Measurements from ENCODE around the gene TLE6. TPM values are rescaled to one million over a fixed set of nuclear protein-coding genes. Genes with fewer than 3 reads are reported as not detected.
A peak's percentile ranks its signal among the peaks of the same experiment; 100 is the strongest.

Gene TLE6
- total and polyA plus RNA-seq, 2 of the 13 experiments (the other 11 are each of a cell fraction or from before 2014, with no cell fraction given), result 0.24 to 5.5 TPM

DNA sequence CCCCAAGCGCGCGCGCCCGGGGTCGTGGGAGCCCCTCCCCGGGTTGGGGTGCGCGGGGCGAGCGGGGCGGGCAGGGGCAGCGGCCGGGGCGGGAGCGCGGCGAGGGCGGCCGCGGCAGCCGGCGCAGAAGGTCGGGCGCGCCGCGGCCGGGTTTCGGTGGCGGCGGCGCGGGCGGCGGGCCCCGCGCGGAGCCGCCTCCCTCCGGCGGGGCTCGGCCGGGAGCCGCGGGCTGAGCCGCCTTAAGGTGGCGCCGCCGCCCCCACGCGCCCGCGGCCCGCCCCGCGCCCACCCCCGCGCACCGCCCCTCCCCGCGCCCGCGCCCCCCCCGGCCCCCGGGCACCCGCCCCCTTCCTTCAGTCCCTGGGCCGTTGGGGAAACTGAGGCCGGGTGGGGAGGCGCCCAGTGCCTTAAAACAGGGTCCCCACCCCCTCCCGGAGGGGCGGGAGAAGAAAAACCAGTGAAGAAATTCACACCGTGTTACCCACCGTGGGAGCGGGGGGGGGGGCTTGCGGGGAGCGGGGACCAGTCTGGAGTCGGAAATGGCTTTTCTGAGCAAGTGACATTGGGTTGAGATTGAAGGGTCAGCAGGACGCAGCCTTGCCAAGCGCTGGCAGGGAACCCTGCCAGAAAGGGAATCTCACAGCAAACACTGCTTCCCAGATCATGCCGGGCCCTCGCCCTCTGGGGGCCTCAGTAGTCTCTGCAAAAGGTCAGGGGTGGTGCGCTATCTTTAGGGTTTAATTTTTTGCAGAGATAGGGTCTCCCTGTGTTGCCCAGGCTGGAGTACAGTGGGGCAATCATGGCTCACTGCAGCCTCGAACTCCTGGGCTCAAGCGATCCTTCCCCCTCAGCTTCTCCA is 51.9 kb downstream of the TLE6 start, which contains the start of gene TLE2:
Gene TLE2, minus strand, starts transcription at position 216 of the 859 bp plus-strand sequence. CDS start 376 bp downstream, outside the sequence.
- 6% methylated on average over 34 of the region's 85 CpGs for WGBS (ENCODE audit: low lambda C conversion rate)
- peak within 1 kb of the TSS; percentile 12 to 61 (median 37); a peak in 3 of 6 replicates for H3K4me3 ChIP-seq (replicated peaks in 1 of 3; ENCODE audit: insufficient read depth in 1 of 3, low read depth in 2 of 3, low read length in 3 of 3)
- H3K79me2 ChIP-seq (ENCODE audit: insufficient read depth, low read length), result no peaks in the 10 kb centered on the region
- FAIRE-seq (no peak), DNase-seq (ENCODE audit: low spot score) (no peak), ATAC-seq (no peak)
- H3K9ac ChIP-seq (ENCODE audit: insufficient read depth, low read depth, low read length), result no peak within 1 kb of the TSS
- ChIA-PET POLR2A (no interaction called here), CTCF (ENCODE audit: low intra/inter-chr PET ratio, low total read pairs) (no interaction called here)
- no peaks in the 10 kb centered on the region for H3K9me3 ChIP-seq (ENCODE audit: low read length)
- no peak within 1 kb of the TSS for H2AFZ ChIP-seq (ENCODE audit: low read length)
- in situ Hi-C loops (cut with HindIII; ENCODE audit: extremely low pct_ligation_motif_present, low pct_unique_long_range_greater_than_20kb), result no loop called here
- H3K4me1 ChIP-seq (ENCODE audit: insufficient read depth, low read length), result peaks cover 60% of the 10 kb centered on the region
- no peaks in the 10 kb centered on the region for H4K20me1 ChIP-seq (ENCODE audit: insufficient read depth, low read length)
- no peak for TF ChIP-seq ZNF670 (CRISPR knock-in tag; IDR thresholded peaks at IDR 0.05; ENCODE audit: borderline replicate concordance)
- peak; percentile 93 for TF ChIP-seq ZNF121 (CRISPR knock-in tag; IDR thresholded peaks at IDR 0.05)
- peak within 1 kb of the TSS; percentile 57 for H3K4me2 ChIP-seq (ENCODE audit: low read depth, low read length)
- intact Hi-C loops (cut with micrococcal nuclease; ENCODE audit: unreplicated experiment), result no loop called here
- H3K27me3 ChIP-seq (ENCODE audit: control insufficient read depth in 1 of 2, insufficient read depth in 2 of 2, low read length in 2 of 2), result peaks cover 7 to 73% of the 10 kb centered on the region in 2 experiments; a peak in 4 of 5 replicates
- H3K36me3 ChIP-seq (replicated peaks in 1 of 2; ENCODE audit: control insufficient read depth in 1 of 2, insufficient read depth in 2 of 2, low read length in 2 of 2), result no peaks in the 10 kb centered on the region
- no peak within 1 kb of the TSS for H3K27ac ChIP-seq (ENCODE audit: extremely low read length, insufficient read depth, low read length)
- no TSS peak for BruUV-seq (replicated peaks)

DNA sequence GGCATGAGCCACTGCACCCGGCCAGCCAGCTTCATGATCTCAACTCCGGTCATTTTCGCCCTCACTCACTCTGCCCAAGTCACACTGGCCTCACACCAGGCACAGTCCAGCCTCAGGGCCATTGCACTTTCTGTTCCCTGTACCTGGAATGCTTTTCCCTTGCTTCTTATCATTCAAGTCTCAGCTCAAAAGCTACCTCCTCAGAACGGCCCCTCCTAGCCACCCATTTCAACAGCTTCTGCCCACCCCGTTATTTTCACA is 54.2 kb downstream of the TLE6 start:
- peak overlapping the region; percentile 24; the same call in 1 of the 2 replicates for H3K4me2 ChIP-seq (ENCODE audit: low read depth, low read length)
- peaks cover 54% of the 10 kb centered on the region for H3K4me1 ChIP-seq (ENCODE audit: insufficient read depth, low read length)
- intact Hi-C loops (cut with micrococcal nuclease; ENCODE audit: unreplicated experiment) (no loop called here), in situ Hi-C loops (cut with HindIII; ENCODE audit: extremely low pct_ligation_motif_present, low pct_unique_long_range_greater_than_20kb) (no loop called here)
- BruUV-seq (replicated peaks), result no TSS peak
- no peak overlapping the region for H2AFZ ChIP-seq (ENCODE audit: low read length)
- no peaks in the 10 kb centered on the region for H3K79me2 ChIP-seq (ENCODE audit: insufficient read depth, low read length)
- no peaks in the 10 kb centered on the region for H4K20me1 ChIP-seq (ENCODE audit: insufficient read depth, low read length)
- H3K4me3 ChIP-seq (replicated peaks in 1 of 3; ENCODE audit: insufficient read depth in 1 of 3, low read depth in 2 of 3, low read length in 3 of 3), result no peak overlapping the region
- H3K36me3 ChIP-seq (replicated peaks in 1 of 2; ENCODE audit: control insufficient read depth in 1 of 2, insufficient read depth in 2 of 2, low read length in 2 of 2), result no peaks in the 10 kb centered on the region
- TF ChIP-seq ZMYM3 (CRISPR knock-in tag; IDR thresholded peaks at IDR 0.05) (peak; percentile 66; the same call in 1 of the 2 replicates), KDM5A (IDR thresholded peaks at IDR 0.05; ENCODE audit: borderline replicate concordance, low read length) (no peak), ZNF121 (CRISPR knock-in tag; IDR thresholded peaks at IDR 0.05) (0 out of 2 replicates have a peak, but pooled peaks have one; percentile 46)
- FAIRE-seq (no peak), ATAC-seq (no peak), DNase-seq (ENCODE audit: low spot score) (no peak)
- peaks cover 3 to 53% of the 10 kb centered on the region in 2 experiments; a peak in 3 of 5 replicates for H3K27me3 ChIP-seq (ENCODE audit: control insufficient read depth in 1 of 2, insufficient read depth in 2 of 2, low read length in 2 of 2)
- no peak overlapping the region for H3K9ac ChIP-seq (ENCODE audit: insufficient read depth, low read depth, low read length)
- POLR2A ChIA-PET, result no interaction called here
- H3K27ac ChIP-seq (ENCODE audit: extremely low read length, insufficient read depth, low read length), result no peak overlapping the region
- 23% methylated on average over 5 of the region's 5 CpGs for WGBS (ENCODE audit: low lambda C conversion rate)
- no peaks in the 10 kb centered on the region for H3K9me3 ChIP-seq (ENCODE audit: low read length)
- CTCF ChIA-PET (ENCODE audit: low intra/inter-chr PET ratio, low total read pairs), result no interaction called here

All from HepG2 (cell line).